Endometrial microvascular endothelial cells (primary cell): ENCODE data around the gene MILR1. TPM values are rescaled to one million over a fixed set of nuclear protein-coding genes. Genes with fewer than 3 reads are reported as not detected.

Source experiments
- in situ Hi-C: cut with HindIII; loops from 2 replicates; pipeline ENCODE4 v1.10.0; 2017; ENCODE audit warnings: low sequenced_read_pairs, low pct_unique_long_range_greater_than_20kb; ENCODE audit errors: inconsistent ontology term
- total RNA-seq: library from RNA; depleted of rRNA; stranded (reverse); fragments of >200 nt; gene quantifications from one replicate; pipeline ENCODE4 v1.2.3, GENCODE V29; 2015; ENCODE audit errors: inconsistent ontology term

The MILR1 gene
- total RNA-seq, 1 donor from 2014 or later = 2.1 TPM

DNA sequence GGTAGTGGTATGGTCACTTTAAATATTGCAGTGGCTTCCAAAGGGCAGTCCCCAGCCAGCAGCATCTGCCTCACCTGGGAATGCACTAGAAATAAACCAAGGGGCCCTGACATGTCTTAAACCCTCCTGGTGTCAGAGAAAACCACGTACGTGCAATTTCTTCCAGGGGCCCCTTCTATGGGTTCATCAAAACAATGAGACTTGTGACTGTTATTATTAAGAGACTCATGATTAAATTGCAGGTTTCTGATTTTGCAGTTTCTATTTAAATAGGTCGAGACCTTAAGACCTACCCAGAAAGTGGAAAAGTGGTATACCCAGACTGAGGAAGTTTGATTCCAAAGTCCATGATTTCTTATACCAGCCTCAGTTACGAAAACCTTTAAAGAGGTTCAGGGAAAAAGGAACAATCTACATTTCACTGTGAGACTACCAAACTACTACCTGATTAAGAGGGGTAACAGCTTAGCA, 48.7 kb downstream of the MILR1 start:
- in situ Hi-C loops = loop anchor here (10.0 kb wide), 1 partner anchor 173 kb away; no protein-coding TSS in a partner anchor

DNA sequence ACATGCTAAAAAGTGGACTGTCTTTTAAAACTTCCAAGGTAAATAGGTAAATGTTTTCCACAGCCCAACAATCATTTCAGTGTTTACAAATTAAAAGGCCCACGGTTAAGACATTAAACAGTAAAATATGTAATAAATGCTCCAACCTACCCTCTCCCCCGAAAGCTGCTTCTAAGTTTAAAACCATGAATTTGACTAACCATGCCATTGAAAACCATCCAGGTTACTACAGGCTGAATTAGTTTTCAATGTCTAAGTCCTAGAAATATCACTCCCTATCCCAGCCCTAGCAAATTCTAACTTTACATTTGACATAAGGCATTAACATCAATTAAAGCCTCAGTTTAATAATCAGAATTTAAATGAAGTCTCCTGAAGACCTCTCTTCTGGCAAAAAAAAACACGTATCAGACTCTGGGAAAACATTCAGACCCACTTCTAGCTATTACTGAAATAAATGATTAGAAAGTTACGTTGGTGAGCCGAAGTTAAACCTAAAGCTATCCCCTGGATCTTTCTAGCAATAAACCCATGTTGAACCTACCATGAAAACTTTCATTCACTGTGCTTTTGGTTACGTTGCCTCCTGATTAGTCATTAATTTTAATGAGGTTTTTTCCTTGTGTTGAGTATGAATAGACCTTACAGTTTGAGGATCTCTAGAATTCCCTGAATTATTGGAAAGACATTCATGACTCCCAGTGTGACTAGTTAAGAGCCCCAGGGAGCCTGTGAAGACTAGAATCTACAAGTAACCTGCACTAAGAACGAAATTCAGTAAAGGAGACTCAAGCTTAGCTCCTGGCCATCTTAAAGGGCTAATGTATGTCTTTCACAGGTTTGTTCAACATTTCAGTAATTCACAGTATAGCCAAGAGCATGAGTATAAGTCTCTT, 49.6 kb downstream of the MILR1 start:
- in situ Hi-C loops = loop anchor here (10.0 kb wide), 1 partner anchor 174 kb away; no protein-coding TSS in a partner anchor

DNA sequence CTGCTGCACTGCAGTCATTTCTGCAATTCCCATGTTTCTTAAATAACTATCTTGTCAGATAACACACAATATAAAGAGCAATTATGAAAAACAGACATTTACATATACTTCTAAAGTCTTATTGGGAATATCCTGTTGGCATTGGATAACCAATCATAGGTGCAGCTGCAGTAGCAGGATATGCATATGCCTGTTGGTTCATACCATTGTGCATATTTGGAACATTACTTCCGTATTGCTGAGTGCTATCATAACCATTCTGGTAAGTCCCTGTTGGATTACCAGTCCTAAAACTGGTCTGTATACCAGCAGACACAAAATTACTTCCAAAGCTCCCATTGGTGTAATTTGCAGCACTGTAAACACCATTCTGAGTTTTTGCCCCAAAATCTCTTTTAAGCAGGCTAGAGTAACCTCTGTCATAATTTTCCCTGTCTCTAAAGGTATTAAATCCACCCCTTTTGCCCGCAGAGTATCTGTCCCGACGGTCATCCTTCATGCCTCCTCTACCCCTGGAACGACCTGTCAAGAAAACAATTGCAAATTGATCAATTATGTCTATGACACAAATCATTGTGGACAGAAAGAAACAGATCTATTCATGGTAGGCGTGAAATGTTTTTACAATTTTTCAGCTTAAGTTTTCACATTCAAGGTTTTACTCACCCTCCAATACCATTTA, 51.0 kb downstream of the MILR1 start:
- in situ Hi-C loops = loop anchor here (10.0 kb wide), 1 partner anchor 175 kb away; no protein-coding TSS in a partner anchor

DNA sequence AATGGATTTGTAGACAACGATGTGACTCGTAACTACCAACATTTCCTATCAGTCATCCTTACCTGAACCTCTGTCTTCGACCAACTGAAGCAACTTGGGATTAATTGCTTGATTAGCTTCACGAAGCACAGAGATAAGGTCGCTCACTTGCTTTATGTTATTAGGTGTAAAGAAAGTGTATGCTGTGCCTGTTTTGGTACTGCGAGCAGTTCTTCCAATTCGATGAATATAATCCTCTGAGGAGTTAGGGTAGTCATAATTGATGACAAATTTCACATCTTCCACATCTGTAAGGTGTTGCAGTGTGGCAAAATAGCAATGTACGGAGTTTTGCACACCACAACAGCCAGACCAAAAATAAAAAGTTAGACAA, 51.6 kb downstream of the MILR1 start:
- in situ Hi-C loops = no loop called here

DNA sequence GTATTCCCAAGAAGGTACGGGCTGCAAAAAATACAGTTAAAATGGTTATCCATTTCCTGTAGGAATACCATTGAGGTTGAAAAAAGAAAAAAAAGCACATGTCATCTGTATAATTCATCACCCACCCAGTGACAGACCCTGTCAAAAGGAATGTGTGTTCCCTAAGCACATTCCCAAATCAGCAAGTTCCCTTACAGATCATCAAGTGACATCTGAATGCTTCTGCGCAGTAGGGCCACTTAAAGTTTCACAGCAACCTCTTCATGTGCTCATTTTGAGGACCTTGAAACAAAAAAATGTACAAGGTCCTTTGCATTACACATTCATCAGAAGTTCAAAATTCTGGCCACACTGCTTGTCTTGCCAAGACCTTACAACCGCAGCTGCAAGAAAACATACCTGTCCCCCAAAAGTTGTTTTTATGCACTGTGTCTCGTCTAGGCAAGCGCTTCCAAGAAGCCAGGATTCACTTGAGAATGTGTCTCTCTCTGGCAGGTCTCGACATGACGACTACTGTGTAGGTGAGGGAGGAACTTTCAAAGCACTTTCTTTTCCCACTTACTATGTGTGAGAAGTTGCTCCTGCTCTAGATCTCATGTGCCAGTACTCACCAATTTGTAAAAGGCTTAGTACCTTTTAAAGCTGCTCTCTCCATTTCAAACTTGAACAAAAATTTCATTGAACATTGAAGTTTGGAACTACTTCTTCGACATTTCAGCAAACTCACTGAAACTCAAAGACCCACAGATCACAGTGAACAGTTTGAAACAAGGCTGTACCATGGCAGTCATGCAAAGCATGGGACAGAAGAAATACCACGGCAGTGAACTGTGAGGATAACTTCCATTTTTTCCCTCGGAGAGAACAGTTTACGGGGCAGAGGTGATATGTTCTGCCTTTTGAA, 52.2 kb downstream of the MILR1 start:
- in situ Hi-C loops = no loop called here

DNA sequence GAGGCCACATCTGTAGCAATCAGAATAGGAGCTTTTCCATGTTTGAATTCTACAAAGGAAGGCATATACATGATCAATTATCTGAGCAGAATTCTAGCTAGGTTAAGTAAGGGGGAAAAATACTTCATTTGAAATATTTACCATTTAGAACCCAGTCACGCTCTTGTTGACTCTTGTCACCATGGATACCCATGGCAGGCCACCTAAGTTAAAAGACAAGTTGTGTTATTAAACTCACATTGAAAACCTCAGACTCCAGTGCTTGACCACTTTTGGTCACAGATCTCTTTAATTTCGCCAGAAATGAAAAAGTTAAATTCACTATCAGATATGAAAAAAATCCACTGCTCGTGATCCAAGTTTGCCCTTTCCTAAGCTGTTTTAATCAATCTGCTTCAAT, 53.1 kb downstream of the MILR1 start:
- in situ Hi-C loops = no loop called here

- in situ Hi-C loops = no loop called here
These were observed 53.9 kb downstream of the MILR1 start for GRCh38 chr17:64502809-64503208.

DNA sequence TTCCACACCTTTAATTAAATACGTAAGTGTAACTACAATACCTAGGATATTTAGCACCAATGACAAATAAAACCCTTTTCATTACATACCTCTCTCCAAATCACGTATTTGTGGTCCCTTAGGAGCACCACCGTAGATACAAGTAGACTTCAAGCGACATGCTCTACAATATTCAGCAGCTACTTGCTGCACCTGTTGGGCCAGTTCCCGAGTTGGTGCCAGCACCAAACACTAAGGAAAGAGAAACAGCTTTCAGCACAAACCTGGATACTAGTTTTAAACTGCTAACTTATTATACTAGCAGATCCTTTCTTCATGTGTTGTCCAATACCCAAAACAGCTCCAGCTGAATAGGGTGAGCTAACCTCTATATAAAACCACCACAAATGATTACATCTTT, 54.4 kb downstream of the MILR1 start:
- in situ Hi-C loops = no loop called here

DNA sequence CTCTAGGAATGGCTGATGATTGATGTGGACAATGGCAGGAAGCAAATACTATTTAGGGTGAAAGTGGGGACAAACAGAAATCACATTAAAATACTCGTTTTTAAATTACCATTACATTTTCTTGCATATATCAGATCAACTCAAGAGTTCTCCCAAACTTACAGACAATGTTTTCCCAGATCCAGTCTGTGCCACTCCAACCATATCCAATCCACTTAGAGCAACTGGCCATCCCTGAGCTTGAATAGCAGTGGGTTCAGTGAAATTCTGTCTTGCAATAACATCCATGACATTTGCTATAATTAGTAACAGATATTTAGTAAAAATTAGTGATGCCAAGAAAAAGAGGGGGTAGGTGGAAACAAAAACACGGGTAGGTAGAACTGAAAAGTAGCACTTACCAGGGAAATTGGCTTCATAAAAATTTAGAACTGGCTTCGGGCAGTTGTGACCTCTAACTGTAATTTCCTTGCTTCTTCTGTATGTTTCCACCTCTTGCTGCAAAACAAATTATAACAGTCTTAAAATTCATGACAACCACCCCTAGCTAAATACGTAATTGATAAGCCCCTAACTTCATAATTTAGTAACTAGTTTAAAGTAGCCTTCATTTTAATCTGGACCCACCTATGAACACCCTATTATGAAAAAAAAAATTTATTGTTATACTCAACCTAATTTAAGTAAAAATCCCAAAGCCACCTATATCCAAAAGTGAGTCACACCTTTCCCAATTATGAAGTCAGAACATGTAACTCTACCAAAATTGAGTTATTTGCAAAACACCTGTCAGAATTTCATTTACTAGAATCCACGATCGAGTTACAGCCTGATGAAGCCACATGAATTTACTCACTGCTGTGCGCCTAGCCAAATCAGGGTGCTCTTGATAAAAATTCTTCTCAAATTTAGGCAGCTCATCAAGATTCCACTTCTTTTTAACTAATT, 55.2 kb downstream of the MILR1 start:
- in situ Hi-C loops = no loop called here

DNA sequence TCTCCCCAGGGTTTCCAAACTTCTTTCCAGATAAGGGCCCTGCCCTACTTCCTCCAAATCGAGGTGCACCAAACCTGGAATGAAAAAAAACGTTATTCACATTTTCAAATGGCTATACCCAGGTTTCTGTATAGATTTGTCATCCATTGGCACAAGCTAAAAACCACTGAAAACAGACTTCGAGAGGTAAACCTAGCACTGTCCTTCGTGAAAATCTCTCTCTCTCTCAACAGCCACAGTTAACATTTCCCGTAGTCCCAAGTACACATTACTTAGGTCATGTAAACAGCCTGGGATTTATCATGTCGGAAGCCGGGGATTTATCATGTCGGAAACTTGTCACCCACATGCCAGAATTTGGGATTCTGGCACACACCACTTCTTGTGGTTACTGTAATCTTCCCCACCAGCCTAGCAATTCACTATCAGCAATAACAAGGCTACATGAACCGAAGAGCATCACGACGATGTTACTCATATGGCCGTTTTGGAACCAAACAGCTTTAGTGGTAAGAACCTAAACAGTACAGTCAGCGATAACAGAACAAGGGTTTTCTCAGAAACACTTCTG, 55.9 kb downstream of the MILR1 start:
- in situ Hi-C loops = no loop called here

GRCh38 chr17:64505340-64506200, 56.7 kb downstream of the MILR1 start:
- in situ Hi-C loops = no loop called here

DNA sequence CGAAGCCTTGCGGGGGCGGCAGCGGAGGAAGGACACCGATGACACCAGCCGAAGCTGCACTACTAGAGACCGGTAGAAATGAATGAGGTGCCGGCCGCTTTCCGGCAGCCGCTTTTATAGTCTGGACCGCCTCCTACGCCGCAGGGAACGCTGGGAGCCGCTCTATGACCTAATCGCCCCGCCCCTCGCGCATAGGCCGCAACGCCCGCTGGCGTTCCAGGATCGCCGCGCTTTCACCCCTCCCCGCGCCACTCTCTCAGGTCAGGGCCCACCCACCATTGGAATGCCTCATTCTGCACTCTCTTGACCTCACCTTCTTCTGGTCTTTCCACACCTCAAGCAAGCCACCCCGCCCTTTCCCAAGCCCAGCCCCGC, 57.3 kb downstream of the MILR1 start, which contains the start of gene DDX5:
Gene DDX5 (minus strand): TSS at position 89 of the 375 bp plus-strand sequence. CDS start 170 bp downstream, outside the sequence.
- in situ Hi-C loops = no loop called here

GRCh38 chr17:64506576-64507412, 57.9 kb downstream of the MILR1 start, which contains the start of gene CEP95:
CEP95 (plus strand) TSS chr17:64506977; CDS start chr17:64507098, 121 bp downstream.
- in situ Hi-C loops = no loop called here

- in situ Hi-C loops = no loop called here
These were observed 58.5 kb downstream of the MILR1 start for GRCh38 chr17:64507413-64507782.

- in situ Hi-C loops = no loop called here
These were observed 59.8 kb downstream of the MILR1 start for GRCh38 chr17:64508683-64509082.

GRCh38 chr17:64509179-64509578, 60.3 kb downstream of the MILR1 start:
- in situ Hi-C loops = no loop called here
